ENCODE data around the gene RERE.

GRCh38 chr1:8660411-8660828 is 157.0 kb downstream of the RERE start:
- no peak for TF ChIP-seq EZH2 (IDR thresholded peaks at IDR 0.05; ENCODE audit: low read depth, unreplicated experiment)
- TF ChIP-seq CTCF (conservative IDR thresholded peaks at IDR 0.05; ENCODE audit: low read depth in 2 of 2), result no peak
- no peak for TF ChIP-seq POLR2AphosphoS5 (IDR thresholded peaks at IDR 0.05; ENCODE audit: low read depth)
- TF ChIP-seq CREB1 (CRISPR knock-in tag; IDR thresholded peaks at IDR 0.05; ENCODE audit: low read depth), result no peak
- TF ChIP-seq EZH2phosphoT487 (IDR thresholded peaks at IDR 0.05; ENCODE audit: unreplicated experiment), result no peak
- no peak for TF ChIP-seq JUNB (IDR thresholded peaks at IDR 0.05; ENCODE audit: unreplicated experiment)
- TF ChIP-seq REST (IDR thresholded peaks at IDR 0.05; ENCODE audit: unreplicated experiment), result no peak
- no peak for TF ChIP-seq ZNF331 (CRISPR knock-in tag; IDR thresholded peaks at IDR 0.05; ENCODE audit: low read depth)
- TF ChIP-seq STAT1 (IDR thresholded peaks at IDR 0.05; ENCODE audit: unreplicated experiment), result no peak
- TF ChIP-seq ETS1 (IDR thresholded peaks at IDR 0.05), result no peak
